ENCODE data around the gene SGPP2. TPM values are rescaled to one million over a fixed set of nuclear protein-coding genes. Genes with fewer than 3 reads are reported as not detected.
"Not testable (repeated sequence)": the region's sequence is repeated elsewhere in the genome, so short reads cannot be mapped to it uniquely, and the experiment has no call there.

The SGPP2 gene
- polyA plus RNA-seq, 1 donor = 6.6 TPM

DNA sequence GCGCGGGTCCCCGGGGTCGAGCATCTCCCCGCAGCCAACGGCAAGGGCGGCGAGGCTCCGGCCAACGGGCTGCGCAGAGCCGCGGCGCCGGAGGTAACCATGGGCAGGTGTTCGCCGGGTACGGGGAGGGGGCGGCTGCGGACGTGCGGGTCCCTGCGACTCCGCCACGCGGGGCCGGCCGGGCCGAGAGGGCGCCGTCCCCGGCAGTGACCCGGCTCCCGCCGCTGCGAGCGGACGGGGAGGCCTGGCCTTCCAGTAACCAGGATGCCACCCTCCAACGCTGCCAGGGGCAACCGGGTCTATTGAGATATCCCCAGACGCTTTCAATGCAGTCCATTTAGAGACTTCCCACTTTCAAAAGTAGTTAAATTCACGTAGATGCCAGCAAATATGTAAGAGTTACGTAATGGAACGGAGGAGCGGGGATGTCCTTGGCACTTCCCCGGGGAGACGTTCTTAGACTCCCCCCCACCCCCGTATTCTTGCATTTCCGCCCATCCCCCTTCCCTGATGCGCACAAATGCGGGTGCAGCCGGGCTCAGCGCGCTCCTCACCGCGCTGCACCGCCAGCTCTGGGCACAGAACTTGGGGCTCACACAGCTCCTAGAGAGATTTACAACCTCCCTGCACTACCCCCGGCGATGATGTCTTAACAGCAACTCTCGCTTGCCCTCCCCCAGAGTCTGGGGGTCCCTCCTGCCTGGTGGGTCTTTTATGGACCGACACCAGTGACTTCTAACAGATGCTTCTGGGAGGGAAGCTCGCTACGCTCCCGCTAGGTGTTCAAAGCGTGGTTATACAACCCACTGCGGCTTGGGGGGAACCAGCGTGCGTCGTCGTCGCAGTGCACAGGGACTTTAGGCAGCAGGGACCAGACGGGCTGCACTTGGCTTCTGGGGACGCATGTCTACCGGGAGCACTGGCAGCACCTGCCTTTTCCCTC, 657 bp downstream of the SGPP2 start:
- Histone ChIP-seq H3K4me1 (ENCODE audit: control insufficient read depth, insufficient read depth, low read length) (peaks cover 25% of the 10 kb centered on the region), H3K4me3 (ENCODE audit: low read length) (peak overlapping the region; percentile 54), H3K27me3 (ENCODE audit: control insufficient read depth, insufficient read depth, low read length) (peaks cover 23% of the 10 kb centered on the region), H3K36me3 (ENCODE audit: control insufficient read depth, insufficient read depth, low read length) (no peaks in the 10 kb centered on the region), H3K27ac (ENCODE audit: low read length) (peak overlapping the region; percentile 55), H3K9me3 (ENCODE audit: control insufficient read depth, low read depth, low read length) (no peaks in the 10 kb centered on the region)
- WGBS (ENCODE audit: insufficient coverage, low lambda C conversion rate) = no CpG with 5 or more reads among the region's 74 CpGs
- peak in 1 of 2 donors; percentile 61 for DNase-seq

- no peaks in the 10 kb centered on the region for H3K9me3 ChIP-seq (ENCODE audit: control insufficient read depth, low read depth, low read length)
- H3K36me3 ChIP-seq (ENCODE audit: control insufficient read depth, insufficient read depth, low read length) = no peaks in the 10 kb centered on the region
- H3K27ac ChIP-seq (ENCODE audit: low read length) = peak overlapping the region; percentile 55
- peaks cover 17% of the 10 kb centered on the region for H3K27me3 ChIP-seq (ENCODE audit: control insufficient read depth, insufficient read depth, low read length)
- no peak overlapping the region for H3K4me3 ChIP-seq (ENCODE audit: low read length)
- WGBS (ENCODE audit: insufficient coverage, low lambda C conversion rate) = 57% methylated on average over 1 of the region's 3 CpGs
- peaks cover 25% of the 10 kb centered on the region for H3K4me1 ChIP-seq (ENCODE audit: control insufficient read depth, insufficient read depth, low read length)
- peak; percentile 74 to 89 for DNase-seq
Observed at GRCh38 chr2:222427646-222428301, 3.4 kb downstream of the SGPP2 start.

GRCh38 chr2:222430071-222430470, 5.7 kb downstream of the SGPP2 start:
- Histone ChIP-seq H3K4me1 (ENCODE audit: control insufficient read depth, insufficient read depth, low read length) (peaks cover 20% of the 10 kb centered on the region), H3K27ac (ENCODE audit: low read length) (no peak overlapping the region), H3K4me3 (ENCODE audit: low read length) (no peak overlapping the region), H3K9me3 (ENCODE audit: control insufficient read depth, low read depth, low read length) (no peaks in the 10 kb centered on the region), H3K36me3 (ENCODE audit: control insufficient read depth, insufficient read depth, low read length) (no peaks in the 10 kb centered on the region), H3K27me3 (ENCODE audit: control insufficient read depth, insufficient read depth, low read length) (peaks cover 3% of the 10 kb centered on the region)
- 95% methylated on average over 3 of the region's 3 CpGs for WGBS (ENCODE audit: insufficient coverage, low lambda C conversion rate)
- no peak for DNase-seq

DNA sequence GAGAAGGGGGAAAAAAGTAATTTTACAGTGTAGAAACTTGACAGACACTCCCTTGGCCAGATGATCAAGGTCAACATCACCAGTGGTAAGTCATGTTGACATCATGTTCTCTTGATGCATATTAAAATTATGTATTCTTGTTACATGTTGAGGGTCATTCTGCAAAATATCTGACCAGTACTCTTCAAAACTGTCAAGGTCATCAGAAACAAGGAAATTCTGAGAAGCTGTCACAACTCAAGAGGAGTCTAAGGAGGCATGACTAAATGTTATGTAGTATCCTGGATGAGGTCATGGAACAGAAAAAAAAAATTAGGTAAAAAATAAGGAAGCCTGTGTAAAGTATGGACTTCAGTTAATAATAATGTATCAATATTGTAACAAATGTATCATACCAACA, 6.3 kb downstream of the SGPP2 start:
- Histone ChIP-seq H3K27me3 (ENCODE audit: control insufficient read depth, insufficient read depth, low read length) (no peaks in the 10 kb centered on the region), H3K4me3 (ENCODE audit: low read length) (no peak overlapping the region), H3K9me3 (ENCODE audit: control insufficient read depth, low read depth, low read length) (no peaks in the 10 kb centered on the region), H3K36me3 (ENCODE audit: control insufficient read depth, insufficient read depth, low read length) (no peaks in the 10 kb centered on the region), H3K4me1 (ENCODE audit: control insufficient read depth, insufficient read depth, low read length) (peaks cover 15% of the 10 kb centered on the region), H3K27ac (ENCODE audit: low read length) (no peak overlapping the region)
- DNase-seq = no peak

DNA sequence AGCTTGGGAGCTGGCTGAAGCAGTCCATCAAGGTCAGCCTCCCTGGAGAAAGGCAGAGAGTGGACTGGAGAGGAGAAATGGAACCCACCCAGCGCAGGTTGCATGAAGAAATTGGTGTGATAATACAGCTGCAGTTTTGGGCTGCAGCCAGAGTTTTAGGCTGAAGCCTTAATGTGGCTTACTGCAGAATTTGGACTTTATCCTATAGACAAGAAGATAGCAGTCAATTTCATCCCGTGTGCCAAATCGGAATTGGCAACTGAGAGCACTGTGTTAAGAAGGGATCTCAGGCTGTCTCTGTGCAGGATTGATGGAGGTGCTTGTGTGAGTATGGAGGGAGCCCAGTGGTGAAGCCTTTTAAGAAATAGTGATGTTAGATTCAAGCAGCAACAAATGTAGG, 7.5 kb downstream of the SGPP2 start:
- H3K36me3 ChIP-seq (ENCODE audit: control insufficient read depth, insufficient read depth, low read length) = no peaks in the 10 kb centered on the region
- DNase-seq = no peak
- peaks cover 6% of the 10 kb centered on the region for H3K4me1 ChIP-seq (ENCODE audit: control insufficient read depth, insufficient read depth, low read length)
- no peak overlapping the region for H3K27ac ChIP-seq (ENCODE audit: low read length)
- H3K27me3 ChIP-seq (ENCODE audit: control insufficient read depth, insufficient read depth, low read length) = no peaks in the 10 kb centered on the region
- H3K9me3 ChIP-seq (ENCODE audit: control insufficient read depth, low read depth, low read length) = no peaks in the 10 kb centered on the region
- H3K4me3 ChIP-seq (ENCODE audit: low read length) = no peak overlapping the region
- WGBS (ENCODE audit: insufficient coverage, low lambda C conversion rate) = no CpG with 5 or more reads among the region's 3 CpGs

DNA sequence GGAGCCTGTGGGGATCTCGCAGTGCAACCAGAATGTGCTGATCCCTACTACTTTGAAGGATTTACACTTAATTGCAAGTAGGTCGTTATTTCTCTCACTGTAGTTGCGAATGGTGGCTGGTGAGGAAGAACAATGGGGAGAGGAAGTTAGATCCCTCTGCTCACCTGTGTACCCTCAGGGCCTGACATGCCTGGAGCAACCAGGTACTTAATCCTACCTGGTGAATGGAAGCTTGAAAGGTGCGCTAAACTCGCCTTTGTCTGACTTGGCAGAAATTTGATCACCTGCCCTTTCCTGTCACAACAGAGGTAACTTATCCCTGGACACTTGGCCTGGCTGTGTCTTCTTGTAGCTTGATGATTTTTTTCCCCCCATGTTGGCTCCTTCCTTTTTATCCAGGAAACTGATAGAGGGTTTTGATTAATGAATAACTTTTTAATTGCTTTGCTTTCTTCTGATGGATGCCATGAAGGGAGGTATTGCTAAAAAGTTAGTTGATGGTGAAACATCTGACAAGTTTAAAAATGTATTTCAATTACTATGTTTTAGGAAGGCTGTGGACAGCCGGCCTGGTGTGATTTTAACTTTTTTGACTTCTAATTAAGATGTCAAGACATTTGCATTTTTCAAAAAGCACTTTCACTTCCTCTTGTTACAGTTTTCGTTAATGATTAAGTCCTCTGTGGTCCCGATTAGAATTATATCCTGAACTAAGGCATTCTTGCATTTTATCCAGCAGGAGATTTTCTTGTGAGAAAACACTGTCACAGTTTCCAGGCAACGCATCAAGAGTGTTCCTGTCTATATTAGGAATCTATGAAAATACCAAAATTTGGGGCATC, 9.2 kb downstream of the SGPP2 start:
- peak in 1 of 2 donors; percentile 54 for DNase-seq
- 40% methylated on average over 2 of the region's 9 CpGs for WGBS (ENCODE audit: insufficient coverage, low lambda C conversion rate)
- Histone ChIP-seq H3K4me3 (ENCODE audit: low read length) (no peak overlapping the region), H3K4me1 (ENCODE audit: control insufficient read depth, insufficient read depth, low read length) (no peaks in the 10 kb centered on the region), H3K27me3 (ENCODE audit: control insufficient read depth, insufficient read depth, low read length) (no peaks in the 10 kb centered on the region), H3K36me3 (ENCODE audit: control insufficient read depth, insufficient read depth, low read length) (no peaks in the 10 kb centered on the region), H3K9me3 (ENCODE audit: control insufficient read depth, low read depth, low read length) (no peaks in the 10 kb centered on the region), H3K27ac (ENCODE audit: low read length) (no peak overlapping the region)

- Histone ChIP-seq H3K27me3 (ENCODE audit: control insufficient read depth, insufficient read depth, low read length) (no peaks in the 10 kb centered on the region), H3K9me3 (ENCODE audit: control insufficient read depth, low read depth, low read length) (no peaks in the 10 kb centered on the region), H3K4me1 (ENCODE audit: control insufficient read depth, insufficient read depth, low read length) (no peaks in the 10 kb centered on the region), H3K27ac (ENCODE audit: low read length) (no peak overlapping the region), H3K36me3 (ENCODE audit: control insufficient read depth, insufficient read depth, low read length) (no peaks in the 10 kb centered on the region), H3K4me3 (ENCODE audit: low read length) (no peak overlapping the region)
- WGBS (ENCODE audit: insufficient coverage, low lambda C conversion rate) = 100% methylated on average over 1 of the region's 4 CpGs
- no peak for DNase-seq
Observed at GRCh38 chr2:222434204-222434603, 9.9 kb downstream of the SGPP2 start.

DNA sequence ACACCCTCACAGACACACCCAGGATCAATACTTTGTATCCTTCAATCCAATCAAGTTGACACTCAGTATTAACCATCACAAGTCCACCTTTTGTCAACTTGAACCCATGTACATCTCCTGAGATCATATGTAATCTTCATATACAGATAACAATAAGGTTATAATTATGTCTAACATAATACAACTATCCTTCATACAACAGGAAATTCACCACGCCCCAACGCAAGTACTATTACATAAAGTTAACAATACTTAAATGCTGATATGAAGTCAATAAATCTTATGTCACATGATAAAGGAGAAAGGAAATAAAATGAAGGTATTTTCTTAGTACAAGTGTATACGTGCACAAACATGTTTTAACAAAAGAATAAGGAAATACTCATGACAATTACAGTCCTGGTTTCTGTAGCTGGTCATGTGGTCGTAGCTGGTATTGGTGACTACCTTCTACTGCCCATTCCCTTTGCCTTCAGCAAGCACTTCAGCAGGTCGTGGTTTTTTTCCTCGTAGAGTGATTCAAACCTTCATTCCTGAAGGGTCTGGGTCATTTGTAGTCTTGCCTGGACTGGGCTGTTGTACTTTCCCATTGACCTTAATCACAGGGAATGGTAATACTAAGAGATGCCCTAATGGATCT, 11.2 kb downstream of the SGPP2 start:
- not testable (repeated sequence) for DNase-seq; H3K4me1 ChIP-seq (ENCODE audit: control insufficient read depth, insufficient read depth, low read length); H3K9me3 ChIP-seq (ENCODE audit: control insufficient read depth, low read depth, low read length); H3K4me3 ChIP-seq (ENCODE audit: low read length); H3K27me3 ChIP-seq (ENCODE audit: control insufficient read depth, insufficient read depth, low read length); H3K36me3 ChIP-seq (ENCODE audit: control insufficient read depth, insufficient read depth, low read length); H3K27ac ChIP-seq (ENCODE audit: low read length)
- no CpG with 5 or more reads among the region's 6 CpGs for WGBS (ENCODE audit: insufficient coverage, low lambda C conversion rate)

- H3K36me3 ChIP-seq (ENCODE audit: control insufficient read depth, insufficient read depth, low read length) = no peaks in the 10 kb centered on the region
- no peak for DNase-seq
- H3K27me3 ChIP-seq (ENCODE audit: control insufficient read depth, insufficient read depth, low read length) = no peaks in the 10 kb centered on the region
- H3K27ac ChIP-seq (ENCODE audit: low read length) = no peak overlapping the region
- no CpG with 5 or more reads among the region's 2 CpGs for WGBS (ENCODE audit: insufficient coverage, low lambda C conversion rate)
- H3K4me1 ChIP-seq (ENCODE audit: control insufficient read depth, insufficient read depth, low read length) = no peaks in the 10 kb centered on the region
- no peak overlapping the region for H3K4me3 ChIP-seq (ENCODE audit: low read length)
- H3K9me3 ChIP-seq (ENCODE audit: control insufficient read depth, low read depth, low read length) = no peaks in the 10 kb centered on the region
Observed at GRCh38 chr2:222436040-222436413, 11.7 kb downstream of the SGPP2 start.

DNA sequence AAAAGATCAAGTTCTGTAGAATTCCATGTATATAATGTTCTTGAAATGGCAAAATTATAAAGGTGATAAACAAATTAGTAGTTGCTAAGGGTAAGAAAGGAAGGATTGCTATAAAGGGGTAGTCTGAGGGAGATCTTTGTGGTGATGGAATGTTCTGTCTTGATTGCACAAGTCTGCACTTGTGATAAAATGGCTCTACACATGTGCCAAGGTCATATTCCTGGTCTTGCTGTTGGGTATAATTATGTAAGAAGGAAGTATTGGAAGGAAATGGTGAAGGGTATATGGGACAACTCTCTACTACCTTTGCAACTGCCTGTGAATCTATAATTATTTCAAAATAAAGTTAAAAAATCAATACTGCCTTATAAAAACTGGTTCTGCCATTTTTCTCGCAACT, 15.3 kb downstream of the SGPP2 start:
- H3K27ac ChIP-seq (ENCODE audit: low read length) = no peak overlapping the region
- 100% methylated on average over 1 of the region's 1 CpG for WGBS (ENCODE audit: insufficient coverage, low lambda C conversion rate)
- H3K27me3 ChIP-seq (ENCODE audit: control insufficient read depth, insufficient read depth, low read length) = no peaks in the 10 kb centered on the region
- no peaks in the 10 kb centered on the region for H3K9me3 ChIP-seq (ENCODE audit: control insufficient read depth, low read depth, low read length)
- no peaks in the 10 kb centered on the region for H3K36me3 ChIP-seq (ENCODE audit: control insufficient read depth, insufficient read depth, low read length)
- no peaks in the 10 kb centered on the region for H3K4me1 ChIP-seq (ENCODE audit: control insufficient read depth, insufficient read depth, low read length)
- peak in 1 of 2 donors; percentile 44 for DNase-seq
- no peak overlapping the region for H3K4me3 ChIP-seq (ENCODE audit: low read length)
